Measurements from ENCODE around the gene MLLT3.
A peak's percentile ranks its signal among the peaks of the same experiment; 100 is the strongest.

The MLLT3 gene

GRCh38 chr9:20529837-20530236, 92.5 kb downstream of the MLLT3 start:
- ATAC-seq, result no peak
- TF ChIP-seq ZC3H10 (CRISPR knock-in tag; IDR thresholded peaks at IDR 0.05) (no peak), CREB5 (CRISPR knock-in tag; IDR thresholded peaks at IDR 0.05; ENCODE audit: low read depth) (no peak), ZNF8 (CRISPR knock-in tag; IDR thresholded peaks at IDR 0.05) (no peak), BACH2 (CRISPR knock-in tag; IDR thresholded peaks at IDR 0.05; ENCODE audit: borderline replicate concordance) (no peak), PPARA (CRISPR knock-in tag; IDR thresholded peaks at IDR 0.05; ENCODE audit: borderline replicate concordance) (no peak), CSRNP3 (CRISPR knock-in tag; IDR thresholded peaks at IDR 0.05) (no peak), SNAI2 (CRISPR knock-in tag; IDR thresholded peaks at IDR 0.05) (no peak), POU6F1 (CRISPR knock-in tag; IDR thresholded peaks at IDR 0.05; ENCODE audit: borderline replicate concordance, low read depth) (no peak), ZFP30 (CRISPR knock-in tag; IDR thresholded peaks at IDR 0.05) (no peak), OSR1 (CRISPR knock-in tag; IDR thresholded peaks at IDR 0.05) (no peak), RARB (CRISPR knock-in tag; IDR thresholded peaks at IDR 0.05) (no peak), ZNF565 (CRISPR knock-in tag; conservative IDR thresholded peaks at IDR 0.05; ENCODE audit: low read depth) (no peak), TSHZ2 (CRISPR knock-in tag; IDR thresholded peaks at IDR 0.05) (no peak), TCF4 (CRISPR knock-in tag; IDR thresholded peaks at IDR 0.05; ENCODE audit: borderline replicate concordance) (no peak), CSDC2 (CRISPR knock-in tag; IDR thresholded peaks at IDR 0.05) (no peak), TOX (CRISPR knock-in tag; IDR thresholded peaks at IDR 0.05; ENCODE audit: borderline replicate concordance) (no peak), ARNTL (CRISPR knock-in tag; IDR thresholded peaks at IDR 0.05; ENCODE audit: borderline replicate concordance, low read depth) (no peak), ISL1 (CRISPR knock-in tag; IDR thresholded peaks at IDR 0.05) (no peak)

- TF ChIP-seq BACH2 (CRISPR knock-in tag; IDR thresholded peaks at IDR 0.05; ENCODE audit: borderline replicate concordance), result no peak
- ATAC-seq, result no peak
Observed at GRCh38 chr9:20528253-20528652, 94.0 kb downstream of the MLLT3 start.

GRCh38 chr9:20526500-20527319, 95.6 kb downstream of the MLLT3 start:
- peak; percentile 61; the same call in 2 of the 3 replicates for ATAC-seq
- TF ChIP-seq TSHZ2 (CRISPR knock-in tag; IDR thresholded peaks at IDR 0.05), result no peak
- no peak for TF ChIP-seq TCF4 (CRISPR knock-in tag; IDR thresholded peaks at IDR 0.05; ENCODE audit: borderline replicate concordance)
- no peak for TF ChIP-seq ZC3H10 (CRISPR knock-in tag; IDR thresholded peaks at IDR 0.05)
- TF ChIP-seq ESRRG (CRISPR knock-in tag; IDR thresholded peaks at IDR 0.05), result no peak
- no peak for TF ChIP-seq OSR1 (CRISPR knock-in tag; IDR thresholded peaks at IDR 0.05)
- no peak for TF ChIP-seq GLIS3 (CRISPR knock-in tag; IDR thresholded peaks at IDR 0.05)
- no peak for TF ChIP-seq ZNF70 (CRISPR knock-in tag; IDR thresholded peaks at IDR 0.05)
- TF ChIP-seq ZFP3 (CRISPR knock-in tag; IDR thresholded peaks at IDR 0.05), result no peak
- no peak for TF ChIP-seq ZNF565 (CRISPR knock-in tag; conservative IDR thresholded peaks at IDR 0.05; ENCODE audit: low read depth)
- no peak for TF ChIP-seq POU6F1 (CRISPR knock-in tag; IDR thresholded peaks at IDR 0.05; ENCODE audit: borderline replicate concordance, low read depth)
- TF ChIP-seq SNAI2 (CRISPR knock-in tag; IDR thresholded peaks at IDR 0.05), result no peak
- TF ChIP-seq CREB5 (CRISPR knock-in tag; IDR thresholded peaks at IDR 0.05; ENCODE audit: low read depth), result no peak
- TF ChIP-seq CSDC2 (CRISPR knock-in tag; IDR thresholded peaks at IDR 0.05), result no peak

Data from SK-N-SH treated with all-trans-retinoic acid at 6 μM for 48 hours (cell line).